K562 (cell line): ENCODE measurements around the gene UNC119B. TPM values are rescaled to one million over a fixed set of nuclear protein-coding genes. Genes with fewer than 3 reads are reported as not detected.

ENCODE experiments used
- ATAC-seq: fragments of 200-7000 bp; cut with Tn5 transposase; 3 replicates; pipeline ENCODE4 v1.9.1; 2020; ENCODE audit warnings: moderate library complexity
- BruUV-seq: library from RNA; stranded (reverse); fragments of 400-500 nt; replicated peaks from 2 replicates; lab custom pipeline; 2021; lab: Mats Ljungman, UMichigan
- CTCF ChIA-PET: fragments of 300-600 bp; formaldehyde crosslinking; extraction: SDS; loops from one replicate; lab custom pipeline; 2021; ENCODE audit warnings: low intra/inter-chr PET ratio; lab: Yijun Ruan, JAX
- POLR2A ChIA-PET: fragments of 300-600, 350-650 bp; sonication (Branson Sonifier 250); formaldehyde crosslinking; extraction: SDS; loops from one replicate; lab custom pipeline; 2021; ENCODE audit warnings: antibody characterized with exemption, inconsistent platforms; lab: Yijun Ruan, JAX
- DNase-seq, 4 experiments: peaks; one replicate each; pipeline versions ENCODE4 v3.0.0 to v3.0.0-alpha.2; 2011 to 2018; ENCODE audit warnings: low spot score in 3 of 4, mixed read lengths in 3 of 4; ENCODE audit errors: extremely low read depth in 1 of 4
- FAIRE-seq: peaks from 2 replicates; lab custom pipeline; 2011; peaks lifted over from hg19 to GRCh38; lab: Jason Lieb, UNC
- H2AFZ ChIP-seq: 2 replicates; pipeline ENCODE4 v1.6.0; 2011; ENCODE audit warnings: low read depth, low read length, control low read depth, inconsistent platforms
- H3K27ac ChIP-seq: fragments of 200-600 bp; 3 replicates; pipeline ENCODE4 v1.8.0; 2011; ENCODE audit warnings: low read depth, mild to moderate bottlenecking, control low read depth, inconsistent platforms, low read length, moderate library complexity, mixed read lengths; ENCODE audit errors: extremely low read depth
- H3K27me3 ChIP-seq, 2 experiments: fragments of 300-600 bp in 1 of 2; 2 replicates in 1 of 2; 3 replicates in 1 of 2; pipeline versions ENCODE4 v1.6.0 to v1.8.0; 2011; ENCODE audit warnings: inconsistent platforms in 2 of 2, low read length in 2 of 2, mild to moderate bottlenecking in 1 of 2, mixed read lengths in 1 of 2, moderate library complexity in 1 of 2; ENCODE audit not compliant: control insufficient read depth in 2 of 2, insufficient read depth in 2 of 2
- H3K36me3 ChIP-seq: fragments of 300-600 bp; 3 replicates; pipeline ENCODE4 v1.8.0; 2011; ENCODE audit warnings: mild to moderate bottlenecking, low read length, inconsistent platforms; ENCODE audit not compliant: control insufficient read depth, insufficient read depth
- H3K4me1 ChIP-seq, 2 experiments: fragments of 200-600 bp in 1 of 2; replicated peaks in 1 of 2; 2 replicates in 1 of 2; 3 replicates in 1 of 2; pipeline versions ENCODE4 v1.5.1 to v1.8.0; 2011; ENCODE audit warnings: inconsistent platforms in 2 of 2, low read length in 2 of 2, mild to moderate bottlenecking in 1 of 2, mixed read lengths in 1 of 2, moderate library complexity in 1 of 2; ENCODE audit not compliant: control insufficient read depth in 2 of 2, insufficient read depth in 2 of 2
- H3K4me2 ChIP-seq: 2 replicates; pipeline ENCODE4 v1.6.1; 2011; ENCODE audit warnings: low read length, control low read depth, inconsistent platforms, mixed read lengths; ENCODE audit not compliant: insufficient read depth
- H3K4me3 ChIP-seq: fragments of 200-600 bp; sonication (generic), shearing (Covaris generic); 2 replicates; pipeline ENCODE4 v1.5.1; 2016; ENCODE audit warnings: control low read depth, inconsistent platforms
- H3K79me2 ChIP-seq: fragments of 200-600 bp; 3 replicates; pipeline ENCODE4 v1.8.0; 2011; ENCODE audit warnings: low read length, inconsistent platforms; ENCODE audit not compliant: control insufficient read depth, insufficient read depth
- H3K9ac ChIP-seq, 2 experiments: 2 replicates each; pipeline versions ENCODE4 v1.6.0 to v1.6.1; 2011; ENCODE audit warnings: low read depth in 2 of 2, low read length in 2 of 2, control low read depth in 1 of 2, inconsistent platforms in 1 of 2, mild to moderate bottlenecking in 1 of 2, mixed read lengths in 1 of 2; ENCODE audit not compliant: insufficient read depth in 1 of 2
- H3K9me1 ChIP-seq: one replicate; pipeline ENCODE4 v1.6.0; 2011; ENCODE audit warnings: inconsistent platforms, mild to moderate bottlenecking, low read length, moderate library complexity; ENCODE audit not compliant: control insufficient read depth, insufficient read depth
- H3K9me3 ChIP-seq: replicated peaks from 2 replicates; pipeline ENCODE4 v1.5.1; 2011; ENCODE audit warnings: low read depth, low read length, inconsistent platforms; ENCODE audit not compliant: control insufficient read depth, insufficient read depth
- H4K20me1 ChIP-seq: replicated peaks from 2 replicates; pipeline ENCODE4 v1.6.1; 2011; ENCODE audit warnings: low read length, inconsistent platforms, mixed read lengths; ENCODE audit not compliant: control insufficient read depth, insufficient read depth
- BACH1 ChIP-seq: fragments of 200-800 bp; sonication (Bioruptor generic); IDR thresholded peaks from 2 replicates; pipeline ENCODE4 v1.6.1; 2016; ENCODE audit warnings: missing genetic modification characterization, missing compliant biosample characterization
- CEBPG ChIP-seq, 3 experiments: fragments of 200-800 bp in 1 of 3; sonication (Bioruptor generic) in 1 of 3; sonication (generic) in 1 of 3; formaldehyde crosslinking in 1 of 3; IDR thresholded peaks in 2 of 3; conservative IDR thresholded peaks in 1 of 3; 2 replicates each; pipeline versions ENCODE4 v1.6.1 to v1.8.0; 2016 to 2022; ENCODE audit warnings: missing compliant biosample characterization in 2 of 3, missing genetic modification characterization in 2 of 3, mild to moderate bottlenecking in 1 of 3, missing genetic modification reagents in 1 of 3
- CTCF ChIP-seq, 3 experiments: IDR thresholded peaks in 2 of 3; conservative IDR thresholded peaks in 1 of 3; 2 replicates each; pipeline ENCODE4 v1.5.1; 2011 to 2012; ENCODE audit warnings: low read length in 3 of 3, mild to moderate bottlenecking in 3 of 3, control low read depth in 2 of 3, improper control_type of control experiment in 1 of 3, inconsistent platforms in 1 of 3, low read depth in 1 of 3, mixed read lengths in 1 of 3, moderate library complexity in 1 of 3; ENCODE audit not compliant: insufficient read depth in 2 of 3
- FUS ChIP-seq: fragments of 200-400 bp; formaldehyde crosslinking; optimal IDR thresholded peaks from 2 replicates; pipeline ENCODE3; 2017; ENCODE audit warnings: low read depth, low read length
- OTX1 ChIP-seq: fragments of 450-650 bp; formaldehyde crosslinking; IDR thresholded peaks from 2 replicates; pipeline ENCODE4 v1.4.0; 2022; ENCODE audit warnings: mild to moderate bottlenecking
- TGIF2 ChIP-seq: sonication (generic); formaldehyde crosslinking; IDR thresholded peaks from 2 replicates; pipeline ENCODE4 v1.8.1; 2022; ENCODE audit warnings: mild to moderate bottlenecking, missing genetic modification reagents, moderate library complexity
- TSC22D4 ChIP-seq: fragments of 450-650 bp; IDR thresholded peaks from 2 replicates; pipeline ENCODE4 v1.6.1; 2016; ENCODE audit warnings: missing genetic modification characterization, missing biosample characterization, control low read depth
- ZBTB5 ChIP-seq: fragments of 450-650 bp; IDR thresholded peaks from 2 replicates; pipeline ENCODE4 v1.6.1; 2017; ENCODE audit warnings: antibody characterized with exemption
- ZFPM2 ChIP-seq: fragments of 250-450 bp; sonication (Bioruptor Pico); IDR thresholded peaks from 2 replicates; pipeline ENCODE4 v1.5.1; 2022; ENCODE audit warnings: mild to moderate bottlenecking
- ZKSCAN3 ChIP-seq: fragments of 250-450 bp; sonication (Bioruptor Pico); IDR thresholded peaks from 2 replicates; pipeline ENCODE4 v1.4.0; 2020
- WGBS: fragments of 100-300 bp; shearing (Covaris generic); methylation state at CpG from one replicate; pipeline ENCODE4 v1.1.6; 2016; ENCODE audit warnings: low coverage, mixed read lengths; ENCODE audit not compliant: insufficient coverage; ENCODE audit errors: missing lambda C conversion rate; 5-methylcytosine and 5-hydroxymethylcytosine counted together
- in situ Hi-C: fragments of 300-500 bp; cut with MboI; formaldehyde crosslinking; loops from 4 replicates; pipeline ENCODE4 v1.15.0; 2018; ENCODE audit warnings: inconsistent platforms, mixed read lengths
- intact Hi-C: fragments of 100-400 bp; cut with micrococcal nuclease; formaldehyde crosslinking; loops from 2 replicates; pipeline ENCODE4 v1.14.2; 2022
- polyA plus RNA-seq, 8 experiments: library from polyadenylated mRNA; depleted of rRNA in 4 of 8; stranded (reverse) in 5 of 8; unstranded in 3 of 8; fragments of >200 nt; fragmentation: Nextera tagmentation in 2 of 8; fragmentation: Illumina TruSeq in 1 of 8; extraction: Ambion mirVana in 2 of 8; extraction: Trizol in 1 of 8; gene quantifications; 2 replicates each; pipeline versions ENCODE4 v1.2.1 to v1.2.3, GENCODE V29; 2011 to 2014; ENCODE audit warnings: inconsistent platforms in 1 of 8, missing spikeins in 1 of 8
- total RNA-seq, 7 experiments: library from RNA; depleted of rRNA in 6 of 7; stranded (reverse); fragments of >200 nt in 6 of 7; fragmentation: Illumina TruSeq in 2 of 7; extraction: Trizol in 2 of 7; gene quantifications; 2 replicates each; pipeline versions ENCODE4 v1.2.1 to v1.2.3, GENCODE V29; 2011 to 2021; ENCODE audit warnings: low replicate concordance in 1 of 7

Gene UNC119B
- total and polyA plus RNA-seq, 9 of the 15 experiments (the other 6 are each of a cell fraction or from before 2014, with no cell fraction given) = 4.0 to 34.5 (median 15.1) TPM

- TF ChIP-seq ZBTB5 (no peak), CEBPG (CRISPR knock-in tag; IDR thresholded peaks at IDR 0.05) (no peak), CEBPG (tag; conservative IDR thresholded peaks at IDR 0.05 in 1 of 2, IDR thresholded peaks at IDR 0.05 in 1 of 2) (no peak), ZKSCAN3 (no peak), BACH1 (tag) (no peak), ZFPM2 (no peak)
Observed at GRCh38 chr12:120693848-120694247, 16.4 kb upstream of the UNC119B start (continued).

- Histone ChIP-seq H3K4me1 (0 out of 5 replicates have a peak, but pooled peaks cover 0 to 6% of the 10 kb centered on the region in 2 experiments), H3K36me3 (peaks cover 93% of the 10 kb centered on the region), H4K20me1 (no peaks in the 10 kb centered on the region), H3K9me1 (no peaks in the 10 kb centered on the region), H3K4me2 (no peak overlapping the region), H3K27me3 (no peaks in the 10 kb centered on the region), H3K79me2 (peaks cover 18% of the 10 kb centered on the region), H3K4me3 (no peak overlapping the region), H3K9ac (no peak overlapping the region), H2AFZ (no peak overlapping the region), H3K27ac (no peak overlapping the region), H3K9me3 (no peaks in the 10 kb centered on the region)
- POLR2A ChIA-PET = interaction anchor here (3.5 kb wide), 1 partner anchor 12 kb away, joined by 24 read pairs; the partner anchor contains the start of gene UNC119B
- ATAC-seq = no peak
- no TSS peak for BruUV-seq
- 70% methylated on average over 6 of the region's 6 CpGs for WGBS
- CTCF ChIA-PET = no interaction called here
- intact Hi-C loops = no loop called here
- DNase-seq = no peak
- no peak for FAIRE-seq
- TF ChIP-seq TGIF2 = no peak
- no peak for TF ChIP-seq OTX1 (CRISPR knock-in tag)
- no peak for TF ChIP-seq FUS
- no peak for TF ChIP-seq CTCF (IDR thresholded peaks at IDR 0.05 in 2 of 3, conservative IDR thresholded peaks at IDR 0.05 in 1 of 3; ENCODE audit: insufficient read depth in 2 of 3, low read depth in 1 of 3, low read length in 3 of 3)
- TF ChIP-seq TSC22D4 (tag) = no peak
- in situ Hi-C loops = no loop called here
Observed at GRCh38 chr12:120696626-120697025, 13.6 kb upstream of the UNC119B start.
